Measurements from ENCODE around the gene ZMIZ1.

The ZMIZ1 gene

DNA sequence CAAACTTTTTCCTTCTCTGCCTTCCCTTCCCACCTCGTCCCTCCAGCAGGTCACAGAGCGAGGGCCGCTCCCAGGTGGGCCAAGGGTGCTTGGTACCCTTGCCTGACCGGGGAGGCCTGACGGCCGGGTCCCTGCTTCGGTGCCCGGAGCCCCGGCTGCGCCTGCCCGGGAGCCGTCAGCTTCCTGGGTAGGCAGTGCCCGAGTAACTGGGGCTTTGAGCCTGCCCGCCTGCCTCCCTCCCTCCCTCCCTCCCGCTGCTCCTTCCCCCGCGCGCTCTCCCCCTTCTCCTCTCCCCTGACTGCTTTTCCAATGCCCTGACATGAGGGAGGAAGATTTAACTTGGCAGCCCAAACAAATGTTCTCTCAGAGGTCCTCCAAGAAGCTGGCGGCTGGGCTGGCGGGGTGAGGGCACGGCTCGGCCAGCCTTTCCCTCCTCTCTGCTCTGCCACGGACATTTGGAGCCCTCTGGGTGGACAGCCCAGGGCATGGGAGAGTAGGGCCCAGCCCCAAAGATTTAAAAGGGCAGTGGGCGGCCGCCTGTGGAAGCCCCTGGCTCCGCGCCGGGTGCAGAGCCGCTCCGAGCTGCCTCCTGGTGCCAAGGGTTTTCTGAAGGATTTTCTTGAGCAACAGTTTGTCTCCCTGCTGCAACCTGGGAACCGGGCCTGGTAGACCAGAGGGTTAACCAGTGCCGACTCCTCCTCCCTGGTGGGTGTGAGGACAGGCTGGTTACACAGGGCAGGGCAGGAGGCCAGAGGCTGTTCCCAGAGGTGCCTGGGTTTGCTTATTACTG, 2.0 kb downstream of the ZMIZ1 start:
- H3K4me3 ChIP-seq (replicated peaks in 1 of 2; ENCODE audit: low read depth in 2 of 2, low read length in 2 of 2) = peak overlapping the region; percentile 72 to 94
- TF ChIP-seq, protein P1, sequence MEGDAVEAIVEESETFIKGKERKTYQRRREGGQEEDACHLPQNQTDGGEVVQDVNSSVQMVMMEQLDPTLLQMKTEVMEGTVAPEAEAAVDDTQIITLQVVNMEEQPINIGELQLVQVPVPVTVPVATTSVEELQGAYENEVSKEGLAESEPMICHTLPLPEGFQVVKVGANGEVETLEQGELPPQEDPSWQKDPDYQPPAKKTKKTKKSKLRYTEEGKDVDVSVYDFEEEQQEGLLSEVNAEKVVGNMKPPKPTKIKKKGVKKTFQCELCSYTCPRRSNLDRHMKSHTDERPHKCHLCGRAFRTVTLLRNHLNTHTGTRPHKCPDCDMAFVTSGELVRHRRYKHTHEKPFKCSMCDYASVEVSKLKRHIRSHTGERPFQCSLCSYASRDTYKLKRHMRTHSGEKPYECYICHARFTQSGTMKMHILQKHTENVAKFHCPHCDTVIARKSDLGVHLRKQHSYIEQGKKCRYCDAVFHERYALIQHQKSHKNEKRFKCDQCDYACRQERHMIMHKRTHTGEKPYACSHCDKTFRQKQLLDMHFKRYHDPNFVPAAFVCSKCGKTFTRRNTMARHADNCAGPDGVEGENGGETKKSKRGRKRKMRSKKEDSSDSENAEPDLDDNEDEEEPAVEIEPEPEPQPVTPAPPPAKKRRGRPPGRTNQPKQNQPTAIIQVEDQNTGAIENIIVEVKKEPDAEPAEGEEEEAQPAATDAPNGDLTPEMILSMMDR (IDR thresholded peaks at IDR 0.05; ENCODE audit: low read depth, low read length) = no peak
- peak; percentile 83 to 98 for DNase-seq (ENCODE audit: low read depth in 2 of 2)

DNA sequence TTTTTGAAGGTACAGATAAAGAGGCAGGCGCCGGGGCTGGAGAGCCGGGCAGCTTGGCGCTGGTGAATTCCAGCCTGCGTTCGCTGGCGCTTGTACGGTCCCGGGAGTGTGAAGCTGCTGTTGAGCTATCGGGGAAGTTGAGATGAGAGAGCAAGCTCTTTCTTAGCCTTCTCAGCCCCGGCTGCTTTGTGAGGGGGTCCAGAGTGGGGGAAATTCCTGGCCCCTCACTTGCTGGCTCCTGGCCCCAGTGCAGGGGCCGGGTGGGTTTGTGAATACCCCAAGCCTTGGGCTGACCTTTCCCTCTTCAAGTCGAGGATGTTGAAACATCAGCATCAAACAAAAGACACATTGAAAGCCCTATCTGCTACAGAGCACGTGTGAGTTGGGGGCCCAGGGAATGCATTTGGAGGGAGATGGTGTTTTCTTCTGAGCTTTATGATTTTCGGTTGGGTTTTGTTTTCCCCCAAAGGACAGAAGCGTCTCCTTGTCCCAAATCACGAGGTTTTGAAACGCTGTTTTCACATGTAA, 2.7 kb downstream of the ZMIZ1 start:
- DNase-seq (ENCODE audit: low read depth in 2 of 2) = peak in 1 of 2 donors; percentile 18
- H3K4me3 ChIP-seq (replicated peaks in 1 of 2; ENCODE audit: low read depth in 2 of 2, low read length in 2 of 2) = peak overlapping the region; percentile 72 to 94
- TF ChIP-seq, protein P1 (IDR thresholded peaks at IDR 0.05; ENCODE audit: low read depth, low read length) = no peak

DNA sequence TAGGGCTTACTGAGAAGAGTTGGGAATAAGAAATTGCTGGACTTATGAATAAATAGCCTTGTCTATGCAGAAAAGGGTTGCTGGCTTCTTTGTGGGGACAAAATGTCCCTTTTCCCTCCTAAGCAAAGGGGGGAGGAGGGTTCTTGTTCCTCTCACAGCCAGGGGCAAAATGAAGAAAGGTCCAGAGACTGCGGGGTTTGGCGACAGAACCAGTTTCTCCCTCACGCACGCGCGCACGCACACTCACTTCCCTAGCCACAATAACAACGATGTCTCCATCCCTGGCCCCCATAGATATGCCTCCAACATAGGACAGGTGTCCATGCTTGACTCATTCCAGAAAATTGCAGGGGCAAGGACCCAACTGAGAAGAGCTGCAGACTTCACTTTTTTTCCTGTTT, 3.3 kb downstream of the ZMIZ1 start:
- TF ChIP-seq, protein P1 (IDR thresholded peaks at IDR 0.05; ENCODE audit: low read depth, low read length) = no peak
- no peak for DNase-seq (ENCODE audit: low read depth in 2 of 2)
- H3K4me3 ChIP-seq (replicated peaks in 1 of 2; ENCODE audit: low read depth in 2 of 2, low read length in 2 of 2) = peak overlapping the region in 1 of 2 donors; percentile 8

DNA sequence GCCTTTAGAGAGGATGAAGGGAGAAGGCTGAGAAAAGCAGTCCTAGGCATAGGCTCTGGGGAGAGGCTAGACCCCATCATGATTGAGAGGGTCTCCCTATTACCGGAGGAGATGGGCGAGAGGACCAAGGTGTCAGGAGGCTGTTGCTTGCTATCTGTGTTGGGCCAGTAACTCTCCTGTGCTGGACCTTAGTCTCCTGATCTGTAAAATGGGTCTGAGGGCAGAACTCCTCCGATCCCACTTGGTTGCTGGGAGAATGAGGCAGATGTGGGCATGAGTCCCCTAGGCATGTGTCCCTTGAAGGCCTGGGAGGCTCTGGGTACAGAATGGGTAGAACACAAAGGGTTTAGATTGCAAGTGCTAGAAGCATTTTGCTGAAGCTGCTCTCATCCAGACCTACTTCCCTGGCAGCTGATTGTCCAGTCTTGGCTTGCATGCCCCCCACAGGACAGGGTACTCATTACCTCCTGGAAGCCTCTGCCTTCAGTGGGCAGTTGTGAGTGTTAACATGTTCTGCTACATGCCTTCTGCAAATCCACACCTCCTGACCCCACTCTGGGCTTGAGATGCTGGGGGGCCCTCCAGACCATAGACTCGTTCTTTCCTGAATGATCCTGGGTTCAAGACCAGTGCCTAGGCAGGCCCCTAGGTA, 4.4 kb downstream of the ZMIZ1 start:
- no peak for DNase-seq (ENCODE audit: low read depth in 2 of 2)
- TF ChIP-seq, protein P1 (IDR thresholded peaks at IDR 0.05; ENCODE audit: low read depth, low read length) = peak; percentile 12
- no peak overlapping the region for H3K4me3 ChIP-seq (replicated peaks in 1 of 2; ENCODE audit: low read depth in 2 of 2, low read length in 2 of 2)

DNA sequence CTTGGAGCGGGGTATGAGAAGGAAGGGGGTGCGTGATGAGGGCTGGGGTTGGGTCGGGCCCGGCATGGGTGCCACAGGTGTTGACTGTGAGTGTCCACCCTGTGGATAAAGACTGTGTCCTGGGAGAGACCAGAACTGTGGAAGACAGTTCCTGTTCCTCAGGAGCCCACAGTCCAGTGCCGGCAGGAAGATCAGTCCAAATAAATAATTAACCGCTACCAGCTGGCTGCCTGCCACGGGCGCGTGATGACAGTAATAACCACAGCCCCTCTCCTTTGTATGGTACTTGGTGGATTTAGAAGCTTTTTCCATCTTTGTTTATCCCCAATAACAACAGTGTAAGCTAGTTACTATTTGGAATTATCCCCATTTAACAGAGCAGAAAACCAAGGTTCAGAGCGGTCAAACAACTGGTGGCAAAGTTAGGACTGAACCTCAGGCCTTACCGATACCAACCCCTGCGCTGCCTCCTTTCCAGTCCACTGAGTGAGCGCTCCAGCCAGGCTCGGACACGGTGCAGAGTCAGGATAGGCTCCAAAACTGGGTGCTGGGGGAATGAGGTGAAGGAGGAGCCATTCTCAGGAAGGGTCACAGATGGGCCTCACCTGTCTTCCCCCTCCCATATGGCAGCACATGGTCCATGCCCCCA, 5.1 kb downstream of the ZMIZ1 start:
- no peak for DNase-seq (ENCODE audit: low read depth in 2 of 2)
- H3K4me3 ChIP-seq (replicated peaks in 1 of 2; ENCODE audit: low read depth in 2 of 2, low read length in 2 of 2) = no peak overlapping the region
- TF ChIP-seq, protein P1 (IDR thresholded peaks at IDR 0.05; ENCODE audit: low read depth, low read length) = no peak

DNA sequence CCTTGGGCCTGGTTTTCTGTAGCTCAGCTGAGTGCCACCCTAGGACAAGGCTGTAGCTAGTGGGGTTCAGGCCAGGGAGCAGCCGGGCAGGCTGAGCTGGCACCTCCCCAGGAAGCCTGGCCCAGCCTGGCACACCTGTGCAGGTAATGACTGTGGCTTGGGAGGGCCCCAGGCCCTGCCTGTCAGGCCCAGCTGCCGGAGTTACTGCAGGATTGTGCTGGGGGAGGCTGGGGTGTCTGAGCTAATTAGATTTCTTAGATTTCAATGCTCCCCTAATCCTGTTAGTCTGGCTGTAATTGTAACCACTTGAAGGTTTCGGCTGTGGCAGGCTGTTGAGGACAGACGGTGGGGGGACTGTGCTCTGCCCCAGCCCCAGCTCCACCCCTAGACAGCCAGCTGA, 6.0 kb downstream of the ZMIZ1 start:
- H3K4me3 ChIP-seq (replicated peaks in 1 of 2; ENCODE audit: low read depth in 2 of 2, low read length in 2 of 2) = no peak overlapping the region
- no peak for DNase-seq (ENCODE audit: low read depth in 2 of 2)
- TF ChIP-seq, protein P1 (IDR thresholded peaks at IDR 0.05; ENCODE audit: low read depth, low read length) = no peak

Measured in cardiac fibroblast (primary cell).